Esophagus squamous epithelium (tissue), 5 donors: ENCODE measurements around the gene ATRN. TPM values are rescaled to one million over a fixed set of nuclear protein-coding genes. Genes with fewer than 3 reads are reported as not detected.
A peak's percentile ranks its signal among the peaks of the same experiment; 100 is the strongest.

ENCODE experiments used
- DNase-seq: peaks from one replicate; lab custom pipeline; 2025; lab: John Stamatoyannopoulos, UW
- H3K27ac ChIP-seq, 4 donors: fragments of 200-600 bp; sonication (generic); one replicate each; pipeline ENCODE4 v1.5.1; 2016 to 2019; ENCODE audit warnings: mild to moderate bottlenecking in 1 of 4
- H3K27me3 ChIP-seq, 4 donors: fragments of 200-600 bp; sonication (generic); 1 replicate in 3 of 4; 2 replicates in 1 of 4; pipeline versions ENCODE4 v1.5.1 to v1.6.0; 2017 to 2021; ENCODE audit warnings: antibody characterized with exemption in 1 of 4
- H3K36me3 ChIP-seq, 3 donors: fragments of 200-600 bp; sonication (generic); one replicate each; pipeline ENCODE4 v1.5.1; 2016 to 2019
- H3K4me1 ChIP-seq, 3 donors: fragments of 200-600 bp; sonication (generic); one replicate each; pipeline ENCODE4 v1.5.1; 2017 to 2019
- H3K4me3 ChIP-seq, 4 donors: fragments of 200-600 bp; sonication (generic); 1 replicate in 3 of 4; 2 replicates in 1 of 4; pipeline ENCODE4 v1.5.1; 2016 to 2019; ENCODE audit warnings: mild to moderate bottlenecking in 2 of 4, moderate library complexity in 1 of 4
- H3K9me3 ChIP-seq, 3 donors: fragments of 200-600 bp; sonication (generic); one replicate each; pipeline ENCODE4 v1.5.1; 2016 to 2019
- CTCF ChIP-seq, 6 experiments: fragments of 450-650 bp in 4 of 6; fragments of 200-600 bp in 2 of 6; sonication (generic) in 2 of 6; IDR thresholded peaks; one replicate each; pipeline ENCODE4 v1.5.1; 2016 to 2019; ENCODE audit warnings: antibody characterized with exemption in 6 of 6, mild to moderate bottlenecking in 4 of 6, moderate library complexity in 4 of 6
- POLR2A ChIP-seq, 4 donors: fragments of 450-650 bp; IDR thresholded peaks; one replicate each; pipeline ENCODE4 v1.6.1; 2017; ENCODE audit warnings: antibody characterized with exemption in 4 of 4, mild to moderate bottlenecking in 4 of 4, moderate library complexity in 3 of 4
- WGBS, 2 donors: methylation state at CpG; one replicate each; pipeline ENCODE4 v1.1.5; 2018; 5-methylcytosine and 5-hydroxymethylcytosine counted together
- intact Hi-C: fragments of 100-400 bp; cut with DNase I; formaldehyde crosslinking; loops from one replicate; pipeline ENCODE4 v1.15.0; 2022
- total RNA-seq, 4 donors: library from RNA; depleted of rRNA; stranded (reverse); fragments of >200 nt; gene quantifications; one replicate each; pipeline ENCODE4 v1.1.0, GENCODE V29; 2016
- donor health status: DM: yes; HTN: yes; CAD: no.

Gene ATRN
- total RNA-seq, 4 donors from 2014 or later, result 15.4 to 23.1 (median 21.4) TPM

GRCh38 chr20:3674995-3675900, 204.4 kb downstream of the ATRN start:
- WGBS, 2 donors, result 39 to 44% methylated on average over 11 to 12 of the region's 13 CpGs
- H3K9me3 ChIP-seq, result no peaks in the 10 kb centered on the region
- no peak overlapping the region for H3K27ac ChIP-seq
- TF ChIP-seq POLR2A (IDR thresholded peaks at IDR 0.05) (no peak), CTCF (IDR thresholded peaks at IDR 0.05) (no peak)
- H3K36me3 ChIP-seq, result peaks cover 0 to 17% (median 0%) of the 10 kb centered on the region in 3 donors
- intact Hi-C loops, result loop anchor here (5.0 to 10.0 kb wide), 2 partner anchors 37 to 410 kb away; partner anchors contain the start of gene SIGLEC1
- no peak overlapping the region for H3K4me3 ChIP-seq
- H3K27me3 ChIP-seq, result peaks cover 0 to 94% (median 4%) of the 10 kb centered on the region in 4 donors
- no peak for DNase-seq
- peaks cover 3 to 52% (median 24%) of the 10 kb centered on the region in 3 donors for H3K4me1 ChIP-seq

- intact Hi-C loops, result loop anchor here (5.0 to 10.0 kb wide), 2 partner anchors 35 to 407 kb away; partner anchors contain the start of gene SIGLEC1
- TF ChIP-seq CTCF (IDR thresholded peaks at IDR 0.05), result no peak
- TF ChIP-seq POLR2A (IDR thresholded peaks at IDR 0.05), result no peak
- Histone ChIP-seq H3K36me3 (peaks cover 0 to 8% (median 0%) of the 10 kb centered on the region in 3 donors), H3K27ac (peak overlapping the region; percentile 24 to 91 (median 84)), H3K4me1 (peaks cover 15 to 65% (median 30%) of the 10 kb centered on the region in 3 donors), H3K4me3 (no peak overlapping the region), H3K9me3 (no peaks in the 10 kb centered on the region), H3K27me3 (peaks cover 0 to 94% (median 10%) of the 10 kb centered on the region in 4 donors)
- no peak for DNase-seq
- WGBS, 2 donors, result 53 to 65% methylated on average over 6 of the region's 8 CpGs
Observed at GRCh38 chr20:3677733-3678132, 206.9 kb downstream of the ATRN start.

GRCh38 chr20:3678198-3678597, 207.4 kb downstream of the ATRN start:
- Histone ChIP-seq H3K4me3 (no peak overlapping the region), H3K9me3 (no peaks in the 10 kb centered on the region), H3K27me3 (peaks cover 0 to 94% (median 8%) of the 10 kb centered on the region in 4 donors), H3K27ac (peak overlapping the region; percentile 24 to 91 (median 84)), H3K4me1 (peaks cover 15 to 61% (median 30%) of the 10 kb centered on the region in 3 donors), H3K36me3 (peaks cover 0 to 8% (median 0%) of the 10 kb centered on the region in 3 donors)
- no peak for DNase-seq
- intact Hi-C loops, result loop anchor here (5.0 to 10.0 kb wide), 2 partner anchors 34 to 407 kb away; partner anchors contain the start of gene SIGLEC1
- TF ChIP-seq CTCF (IDR thresholded peaks at IDR 0.05), result no peak
- TF ChIP-seq POLR2A (IDR thresholded peaks at IDR 0.05), result no peak
- 80 to 100% methylated on average over 1 of the region's 2 CpGs for WGBS, 2 donors

GRCh38 chr20:3678856-3679720, 208.3 kb downstream of the ATRN start:
- no peak for DNase-seq
- Histone ChIP-seq H3K27ac (peak overlapping the region; percentile 80 to 95 (median 88)), H3K4me3 (peak overlapping the region in 3 of 4 donors; percentile 50 to 77 (median 55)), H3K9me3 (no peaks in the 10 kb centered on the region), H3K36me3 (peaks cover 0 to 8% (median 0%) of the 10 kb centered on the region in 3 donors), H3K4me1 (peaks cover 15 to 55% (median 30%) of the 10 kb centered on the region in 3 donors), H3K27me3 (peaks cover 0 to 87% (median 5%) of the 10 kb centered on the region in 4 donors)
- WGBS, 2 donors, result 57 to 73% methylated on average over 10 of the region's 14 CpGs
- TF ChIP-seq CTCF (IDR thresholded peaks at IDR 0.05) (no peak), POLR2A (IDR thresholded peaks at IDR 0.05) (no peak)
- intact Hi-C loops, result loop anchor here (5.0 to 10.0 kb wide), 2 partner anchors 33 to 406 kb away; partner anchors contain the start of gene SIGLEC1
